ENCODE results near the gene PALD1.
A peak's percentile ranks its signal among the peaks of the same experiment; 100 is the strongest.

Gene PALD1

DNA sequence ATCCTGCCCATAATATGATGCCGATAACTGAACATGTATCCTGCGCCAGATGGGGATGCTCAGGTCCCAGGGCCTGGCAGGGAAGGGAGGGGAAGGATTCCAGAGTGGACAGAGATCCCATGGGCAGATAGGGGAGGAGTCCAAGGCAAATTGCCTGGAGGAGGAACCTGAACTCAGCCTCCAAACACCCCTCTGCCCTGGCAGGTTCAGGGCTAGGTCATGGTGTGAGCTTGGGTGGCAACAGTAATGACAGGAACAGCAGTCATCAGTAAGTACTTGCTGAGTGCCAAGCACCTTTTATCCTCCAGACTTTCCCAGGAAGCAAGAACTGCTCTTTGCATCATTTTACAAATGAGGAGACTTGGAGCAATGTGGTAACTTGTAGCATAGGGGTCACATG, 3.8 kb upstream of the PALD1 start:
- H3K4me3 ChIP-seq (ENCODE audit: low read depth in 1 of 2, low read length in 2 of 2): no peak overlapping the region
- peaks cover 9 to 16% of the 10 kb centered on the region in 2 donors for H3K4me1 ChIP-seq (ENCODE audit: control insufficient read depth in 1 of 2, insufficient read depth in 2 of 2, low read length in 2 of 2)
- H3K9ac ChIP-seq (ENCODE audit: low read depth in 1 of 2, low read length in 2 of 2): no peak overlapping the region
- H3K27me3 ChIP-seq (ENCODE audit: control insufficient read depth in 1 of 2, insufficient read depth in 2 of 2, low read length in 2 of 2): peaks cover 11 to 15% of the 10 kb centered on the region in 2 donors
- no peaks in the 10 kb centered on the region for H3K9me3 ChIP-seq (ENCODE audit: control insufficient read depth in 1 of 2, low read length in 2 of 2)
- no peak overlapping the region for H3K27ac ChIP-seq (ENCODE audit: low read depth, low read length)
- no peaks in the 10 kb centered on the region for H3K36me3 ChIP-seq (ENCODE audit: control insufficient read depth in 1 of 2, insufficient read depth in 2 of 2, low read length in 2 of 2)

- H3K9ac ChIP-seq (ENCODE audit: low read depth in 1 of 2, low read length in 2 of 2): no peak overlapping the region
- no peaks in the 10 kb centered on the region for H3K36me3 ChIP-seq (ENCODE audit: control insufficient read depth in 1 of 2, insufficient read depth in 2 of 2, low read length in 2 of 2)
- peaks cover 11 to 15% of the 10 kb centered on the region in 2 donors for H3K27me3 ChIP-seq (ENCODE audit: control insufficient read depth in 1 of 2, insufficient read depth in 2 of 2, low read length in 2 of 2)
- no peak overlapping the region for H3K4me3 ChIP-seq (ENCODE audit: low read depth in 1 of 2, low read length in 2 of 2)
- peaks cover 15 to 23% of the 10 kb centered on the region in 2 donors for H3K4me1 ChIP-seq (ENCODE audit: control insufficient read depth in 1 of 2, insufficient read depth in 2 of 2, low read length in 2 of 2)
- no peaks in the 10 kb centered on the region for H3K9me3 ChIP-seq (ENCODE audit: control insufficient read depth in 1 of 2, low read length in 2 of 2)
- no peak overlapping the region for H3K27ac ChIP-seq (ENCODE audit: low read depth, low read length)
Observed at GRCh38 chr10:70475661-70476060, 2.9 kb upstream of the PALD1 start.

DNA sequence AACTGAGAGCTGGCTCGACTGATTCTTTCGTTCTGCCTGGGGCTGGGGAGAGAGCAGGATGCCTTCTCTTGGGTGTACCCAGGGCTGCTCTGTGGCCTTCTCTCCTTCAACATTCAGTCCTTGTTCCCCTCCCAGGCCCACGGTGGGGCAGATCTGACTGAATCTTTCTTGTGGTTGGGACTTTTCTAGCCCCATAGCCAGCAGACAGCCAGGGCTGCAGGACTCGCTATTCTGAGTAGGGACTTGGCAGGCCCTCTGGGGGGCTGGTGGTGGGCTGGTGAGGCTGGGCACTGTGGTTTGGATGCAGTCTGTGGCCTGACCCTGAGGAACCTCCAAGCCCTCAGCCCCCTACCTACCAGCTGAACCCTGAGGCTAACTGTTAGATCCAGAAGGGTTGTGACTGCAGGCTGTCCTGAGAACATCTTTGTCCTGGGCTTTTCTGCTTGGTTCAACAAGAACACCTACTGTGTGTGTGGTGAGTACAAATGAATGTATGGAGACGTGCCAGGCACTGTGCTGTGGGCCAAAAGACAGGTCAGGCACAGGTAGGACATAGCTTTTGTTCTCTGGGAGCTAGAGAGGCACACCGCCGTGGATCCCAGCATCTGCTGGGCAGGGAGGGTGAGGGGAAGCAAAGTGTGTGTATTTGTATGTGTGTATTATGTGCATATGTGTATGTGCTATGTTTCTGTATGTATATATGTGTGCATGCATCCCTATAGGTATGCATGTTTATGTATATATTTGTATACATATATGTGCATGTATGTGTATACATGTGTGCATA, 2.1 kb upstream of the PALD1 start:
- Histone ChIP-seq H3K27me3 (ENCODE audit: control insufficient read depth in 1 of 2, insufficient read depth in 2 of 2, low read length in 2 of 2) (peaks cover 11 to 15% of the 10 kb centered on the region in 2 donors), H3K9me3 (ENCODE audit: control insufficient read depth in 1 of 2, low read length in 2 of 2) (no peaks in the 10 kb centered on the region), H3K4me3 (ENCODE audit: low read depth in 1 of 2, low read length in 2 of 2) (no peak overlapping the region), H3K36me3 (ENCODE audit: control insufficient read depth in 1 of 2, insufficient read depth in 2 of 2, low read length in 2 of 2) (no peaks in the 10 kb centered on the region), H3K4me1 (ENCODE audit: control insufficient read depth in 1 of 2, insufficient read depth in 2 of 2, low read length in 2 of 2) (peaks cover 20 to 24% of the 10 kb centered on the region in 2 donors), H3K9ac (ENCODE audit: low read depth in 1 of 2, low read length in 2 of 2) (no peak overlapping the region), H3K27ac (ENCODE audit: low read depth, low read length) (no peak overlapping the region)

GRCh38 chr10:70477661-70478162, 855 bp upstream of the PALD1 start:
- peak overlapping the region; percentile 59 to 60 for H3K4me3 ChIP-seq (ENCODE audit: low read depth in 1 of 2, low read length in 2 of 2)
- peaks cover 28 to 34% of the 10 kb centered on the region in 2 donors for H3K4me1 ChIP-seq (ENCODE audit: control insufficient read depth in 1 of 2, insufficient read depth in 2 of 2, low read length in 2 of 2)
- no peaks in the 10 kb centered on the region for H3K9me3 ChIP-seq (ENCODE audit: control insufficient read depth in 1 of 2, low read length in 2 of 2)
- no peak overlapping the region for H3K27ac ChIP-seq (ENCODE audit: low read depth, low read length)
- H3K27me3 ChIP-seq (ENCODE audit: control insufficient read depth in 1 of 2, insufficient read depth in 2 of 2, low read length in 2 of 2): peaks cover 11 to 15% of the 10 kb centered on the region in 2 donors
- no peaks in the 10 kb centered on the region for H3K36me3 ChIP-seq (ENCODE audit: control insufficient read depth in 1 of 2, insufficient read depth in 2 of 2, low read length in 2 of 2)
- H3K9ac ChIP-seq (ENCODE audit: low read depth in 1 of 2, low read length in 2 of 2): no peak overlapping the region

DNA sequence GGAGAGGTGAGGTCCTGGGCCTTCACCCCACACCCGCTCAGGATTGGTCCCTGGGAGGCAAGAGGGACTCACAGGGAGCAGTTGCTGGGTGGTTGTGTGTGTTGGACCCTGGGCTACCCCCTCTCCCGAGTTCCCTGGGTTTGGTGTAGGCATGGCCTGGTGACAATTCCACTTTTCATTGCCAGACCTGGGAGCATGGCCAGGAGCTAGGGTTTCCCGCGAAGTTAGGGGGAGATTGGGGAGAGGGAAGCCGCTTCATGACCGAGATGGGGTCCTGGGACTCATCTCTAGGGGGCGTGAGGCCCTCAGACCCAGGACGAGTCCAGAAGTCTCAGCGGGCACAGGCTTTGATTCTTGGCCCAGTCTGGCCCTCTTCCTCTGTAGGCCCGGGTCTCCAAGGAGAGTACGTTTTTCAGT, 606 bp downstream of the PALD1 start:
- Histone ChIP-seq H3K9ac (ENCODE audit: low read depth in 1 of 2, low read length in 2 of 2) (peak overlapping the region; percentile 18 to 32), H3K36me3 (ENCODE audit: control insufficient read depth in 1 of 2, insufficient read depth in 2 of 2, low read length in 2 of 2) (no peaks in the 10 kb centered on the region), H3K4me1 (ENCODE audit: control insufficient read depth in 1 of 2, insufficient read depth in 2 of 2, low read length in 2 of 2) (peaks cover 28 to 34% of the 10 kb centered on the region in 2 donors), H3K9me3 (ENCODE audit: control insufficient read depth in 1 of 2, low read length in 2 of 2) (no peaks in the 10 kb centered on the region), H3K27me3 (ENCODE audit: control insufficient read depth in 1 of 2, insufficient read depth in 2 of 2, low read length in 2 of 2) (peaks cover 11 to 15% of the 10 kb centered on the region in 2 donors), H3K27ac (ENCODE audit: low read depth, low read length) (no peak overlapping the region), H3K4me3 (ENCODE audit: low read depth in 1 of 2, low read length in 2 of 2) (peak overlapping the region; percentile 60)

- Histone ChIP-seq H3K4me3 (ENCODE audit: low read depth in 1 of 2, low read length in 2 of 2) (peak overlapping the region; percentile 26 to 60), H3K9me3 (ENCODE audit: control insufficient read depth in 1 of 2, low read length in 2 of 2) (no peaks in the 10 kb centered on the region), H3K27ac (ENCODE audit: low read depth, low read length) (no peak overlapping the region), H3K4me1 (ENCODE audit: control insufficient read depth in 1 of 2, insufficient read depth in 2 of 2, low read length in 2 of 2) (peaks cover 28 to 34% of the 10 kb centered on the region in 2 donors), H3K27me3 (ENCODE audit: control insufficient read depth in 1 of 2, insufficient read depth in 2 of 2, low read length in 2 of 2) (peaks cover 11 to 15% of the 10 kb centered on the region in 2 donors), H3K36me3 (ENCODE audit: control insufficient read depth in 1 of 2, insufficient read depth in 2 of 2, low read length in 2 of 2) (no peaks in the 10 kb centered on the region), H3K9ac (ENCODE audit: low read depth in 1 of 2, low read length in 2 of 2) (no peak overlapping the region)
Observed at GRCh38 chr10:70479626-70480238, 1.2 kb downstream of the PALD1 start.

DNA sequence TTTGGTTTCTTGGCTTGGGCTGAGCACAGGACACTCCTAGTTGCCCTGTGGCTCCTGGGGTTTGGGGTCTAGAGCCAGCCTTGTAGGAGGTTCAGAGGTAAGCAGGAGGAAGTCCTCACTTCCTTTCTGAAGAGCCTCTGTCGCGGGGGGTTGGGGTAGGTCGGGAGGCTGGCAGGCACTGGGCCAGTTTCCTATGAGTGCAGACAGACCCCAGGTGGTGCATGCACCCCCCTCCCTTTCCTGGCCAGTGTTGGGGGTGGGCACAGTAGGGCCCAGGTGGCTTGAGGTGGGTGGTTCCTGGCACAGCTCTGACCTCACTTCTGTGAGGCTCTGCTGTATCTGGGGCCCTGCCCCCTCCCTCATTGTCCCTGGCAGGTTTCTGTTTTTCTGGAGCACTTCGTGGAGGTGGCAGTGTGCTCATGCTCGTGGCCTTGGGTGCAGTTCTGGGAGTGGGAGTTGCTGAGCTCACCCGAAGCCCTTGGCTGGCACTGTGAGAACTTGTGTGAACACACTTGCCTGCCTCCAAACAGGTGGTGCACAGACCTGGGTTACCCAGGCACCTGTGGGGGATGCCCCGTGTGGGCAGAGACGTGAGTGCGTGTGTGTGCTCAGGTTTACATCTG, 1.8 kb downstream of the PALD1 start:
- Histone ChIP-seq H3K27me3 (ENCODE audit: control insufficient read depth in 1 of 2, insufficient read depth in 2 of 2, low read length in 2 of 2) (peaks cover 11 to 12% of the 10 kb centered on the region in 2 donors), H3K4me3 (ENCODE audit: low read depth in 1 of 2, low read length in 2 of 2) (peak overlapping the region; percentile 26 to 60), H3K27ac (ENCODE audit: low read depth, low read length) (no peak overlapping the region), H3K9me3 (ENCODE audit: control insufficient read depth in 1 of 2, low read length in 2 of 2) (no peaks in the 10 kb centered on the region), H3K4me1 (ENCODE audit: control insufficient read depth in 1 of 2, insufficient read depth in 2 of 2, low read length in 2 of 2) (peaks cover 28 to 34% of the 10 kb centered on the region in 2 donors), H3K36me3 (ENCODE audit: control insufficient read depth in 1 of 2, insufficient read depth in 2 of 2, low read length in 2 of 2) (no peaks in the 10 kb centered on the region), H3K9ac (ENCODE audit: low read depth in 1 of 2, low read length in 2 of 2) (peak overlapping the region in 1 of 2 donors; percentile 13)

DNA sequence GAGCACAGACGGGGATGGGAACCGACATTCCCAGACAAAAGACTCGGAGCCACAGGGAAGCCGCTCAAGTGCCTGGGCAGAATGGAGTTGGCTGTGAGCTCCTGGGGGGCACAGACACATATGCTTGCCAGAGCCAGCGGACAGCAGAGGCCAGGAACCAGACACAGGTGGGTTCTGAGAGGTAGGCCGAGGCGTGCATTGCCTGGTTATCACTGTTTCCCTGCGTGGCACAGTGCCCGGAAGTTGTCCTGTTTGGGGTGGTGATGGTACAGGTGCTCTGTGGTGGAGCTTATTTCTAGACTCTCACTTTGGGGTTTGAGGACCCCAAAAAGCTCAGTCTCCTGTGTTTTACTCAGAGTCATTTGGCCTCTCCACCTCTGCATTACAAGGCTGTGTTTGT, 2.5 kb downstream of the PALD1 start:
- Histone ChIP-seq H3K36me3 (ENCODE audit: control insufficient read depth in 1 of 2, insufficient read depth in 2 of 2, low read length in 2 of 2) (no peaks in the 10 kb centered on the region), H3K27me3 (ENCODE audit: control insufficient read depth in 1 of 2, insufficient read depth in 2 of 2, low read length in 2 of 2) (peaks cover 6 to 12% of the 10 kb centered on the region in 2 donors), H3K9ac (ENCODE audit: low read depth in 1 of 2, low read length in 2 of 2) (no peak overlapping the region), H3K9me3 (ENCODE audit: control insufficient read depth in 1 of 2, low read length in 2 of 2) (no peaks in the 10 kb centered on the region), H3K4me3 (ENCODE audit: low read depth in 1 of 2, low read length in 2 of 2) (no peak overlapping the region), H3K27ac (ENCODE audit: low read depth, low read length) (no peak overlapping the region), H3K4me1 (ENCODE audit: control insufficient read depth in 1 of 2, insufficient read depth in 2 of 2, low read length in 2 of 2) (peaks cover 28 to 34% of the 10 kb centered on the region in 2 donors)

- Histone ChIP-seq H3K4me3 (ENCODE audit: low read depth in 1 of 2, low read length in 2 of 2) (no peak overlapping the region), H3K4me1 (ENCODE audit: control insufficient read depth in 1 of 2, insufficient read depth in 2 of 2, low read length in 2 of 2) (peaks cover 28 to 34% of the 10 kb centered on the region in 2 donors), H3K9me3 (ENCODE audit: control insufficient read depth in 1 of 2, low read length in 2 of 2) (no peaks in the 10 kb centered on the region), H3K27ac (ENCODE audit: low read depth, low read length) (no peak overlapping the region), H3K9ac (ENCODE audit: low read depth in 1 of 2, low read length in 2 of 2) (no peak overlapping the region), H3K27me3 (ENCODE audit: control insufficient read depth in 1 of 2, insufficient read depth in 2 of 2, low read length in 2 of 2) (peaks cover 6 to 9% of the 10 kb centered on the region in 2 donors), H3K36me3 (ENCODE audit: control insufficient read depth in 1 of 2, insufficient read depth in 2 of 2, low read length in 2 of 2) (no peaks in the 10 kb centered on the region)
Observed at GRCh38 chr10:70481831-70482530, 3.4 kb downstream of the PALD1 start.
